Measurements from ENCODE around the gene TTC23L.

TTC23L gene

DNA sequence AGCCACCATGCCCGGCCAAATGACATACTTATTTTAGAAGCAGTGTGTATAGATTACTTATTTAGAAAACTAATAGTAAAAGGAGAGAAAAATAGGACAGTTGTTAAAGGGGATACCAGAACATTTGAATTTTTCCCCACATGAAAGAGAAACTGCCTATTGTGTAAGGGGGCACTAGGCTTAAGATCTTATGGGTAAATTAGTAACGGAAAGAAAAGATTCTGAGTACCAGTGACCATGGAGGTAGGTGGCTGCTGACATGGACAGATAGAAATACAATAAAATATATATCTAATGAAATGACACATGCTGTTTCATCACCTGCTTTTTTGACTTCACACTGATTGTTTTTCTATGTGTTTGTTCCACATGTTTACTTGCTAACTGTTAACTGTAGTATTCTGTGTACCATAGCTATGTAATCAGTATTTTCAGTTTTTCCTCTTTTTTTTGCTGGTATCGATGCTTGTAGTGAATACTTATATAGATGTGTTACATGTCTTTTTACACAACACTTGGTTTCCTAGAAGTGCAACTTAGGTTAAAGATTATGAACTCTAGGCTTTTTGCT is 87.4 kb downstream of the TTC23L start:
- TF ChIP-seq, protein P1, sequence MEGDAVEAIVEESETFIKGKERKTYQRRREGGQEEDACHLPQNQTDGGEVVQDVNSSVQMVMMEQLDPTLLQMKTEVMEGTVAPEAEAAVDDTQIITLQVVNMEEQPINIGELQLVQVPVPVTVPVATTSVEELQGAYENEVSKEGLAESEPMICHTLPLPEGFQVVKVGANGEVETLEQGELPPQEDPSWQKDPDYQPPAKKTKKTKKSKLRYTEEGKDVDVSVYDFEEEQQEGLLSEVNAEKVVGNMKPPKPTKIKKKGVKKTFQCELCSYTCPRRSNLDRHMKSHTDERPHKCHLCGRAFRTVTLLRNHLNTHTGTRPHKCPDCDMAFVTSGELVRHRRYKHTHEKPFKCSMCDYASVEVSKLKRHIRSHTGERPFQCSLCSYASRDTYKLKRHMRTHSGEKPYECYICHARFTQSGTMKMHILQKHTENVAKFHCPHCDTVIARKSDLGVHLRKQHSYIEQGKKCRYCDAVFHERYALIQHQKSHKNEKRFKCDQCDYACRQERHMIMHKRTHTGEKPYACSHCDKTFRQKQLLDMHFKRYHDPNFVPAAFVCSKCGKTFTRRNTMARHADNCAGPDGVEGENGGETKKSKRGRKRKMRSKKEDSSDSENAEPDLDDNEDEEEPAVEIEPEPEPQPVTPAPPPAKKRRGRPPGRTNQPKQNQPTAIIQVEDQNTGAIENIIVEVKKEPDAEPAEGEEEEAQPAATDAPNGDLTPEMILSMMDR (IDR thresholded peaks at IDR 0.05; ENCODE audit: low read length, missing control alignments): no peak
- DNase-seq (ENCODE audit: low read depth): no peak
- H3K4me3 ChIP-seq (replicated peaks; ENCODE audit: low read depth, low read length): no peak overlapping the region

- no peak for DNase-seq (ENCODE audit: low read depth)
- TF ChIP-seq, protein P1 (IDR thresholded peaks at IDR 0.05; ENCODE audit: low read length, missing control alignments): no peak
- no peak overlapping the region for H3K4me3 ChIP-seq (replicated peaks; ENCODE audit: low read depth, low read length)
These were observed 88.8 kb downstream of the TTC23L start for GRCh38 chr5:34927785-34928184.

- TF ChIP-seq, protein P1 (IDR thresholded peaks at IDR 0.05; ENCODE audit: low read length, missing control alignments): no peak
- H3K4me3 ChIP-seq (replicated peaks; ENCODE audit: low read depth, low read length): no peak overlapping the region
- no peak for DNase-seq (ENCODE audit: low read depth)
These were observed 89.3 kb downstream of the TTC23L start for GRCh38 chr5:34928267-34928666.

GRCh38 chr5:34929134-34929719 is 90.3 kb downstream of the TTC23L start, which contains the start of gene DNAJC21:
TSS of gene DNAJC21 (plus strand) at chr5:34929559. CDS start at chr5:34929820, 261 bp downstream.
- TF ChIP-seq, protein P1 (IDR thresholded peaks at IDR 0.05; ENCODE audit: low read length, missing control alignments): no peak
- DNase-seq (ENCODE audit: low read depth): peak; percentile 97
- peak within 1 kb of the TSS; percentile 73 for H3K4me3 ChIP-seq (replicated peaks; ENCODE audit: low read depth, low read length)

DNA sequence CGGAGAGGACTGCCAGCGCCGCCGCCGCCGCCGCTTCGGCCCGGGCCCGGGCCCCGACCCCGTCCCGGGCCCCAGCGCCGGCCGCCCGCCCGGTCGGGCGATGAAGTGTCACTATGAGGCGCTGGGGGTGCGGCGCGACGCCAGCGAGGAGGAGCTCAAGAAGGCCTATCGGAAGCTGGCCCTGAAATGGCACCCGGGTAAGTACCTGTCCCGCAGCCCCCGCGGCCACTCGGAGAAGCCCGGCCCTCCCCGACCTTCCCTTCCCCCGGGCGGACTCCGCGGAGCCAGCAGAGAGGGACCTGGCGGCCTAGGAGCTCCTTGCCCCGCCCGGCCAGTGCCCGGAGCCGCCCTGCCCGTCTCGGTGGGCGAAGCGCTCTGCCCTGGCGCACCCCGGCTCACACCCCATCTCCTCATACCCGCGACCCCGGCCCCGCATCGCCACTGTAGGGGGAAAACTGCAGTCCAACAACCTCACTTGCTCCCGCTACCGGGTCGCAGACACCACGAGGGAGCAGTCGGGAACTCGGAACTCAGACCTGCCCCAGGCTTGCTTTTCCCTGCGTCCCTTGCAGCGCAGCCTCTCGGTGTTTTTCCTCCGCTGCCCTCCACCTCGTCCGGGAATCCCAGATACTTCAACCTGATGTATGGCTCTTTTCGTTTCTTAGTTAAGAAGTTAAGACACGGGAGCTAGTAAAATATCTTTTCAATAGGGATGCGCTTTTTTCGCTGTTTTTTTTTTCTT is 90.9 kb downstream of the TTC23L start:
- DNase-seq (ENCODE audit: low read depth): peak; percentile 81
- H3K4me3 ChIP-seq (replicated peaks; ENCODE audit: low read depth, low read length): peak overlapping the region; percentile 73
- TF ChIP-seq, protein P1 (IDR thresholded peaks at IDR 0.05; ENCODE audit: low read length, missing control alignments): no peak

- peak; percentile 25 for DNase-seq (ENCODE audit: low read depth)
- peak overlapping the region; percentile 73 for H3K4me3 ChIP-seq (replicated peaks; ENCODE audit: low read depth, low read length)
- TF ChIP-seq, protein P1 (IDR thresholded peaks at IDR 0.05; ENCODE audit: low read length, missing control alignments): no peak
These were observed 91.5 kb downstream of the TTC23L start for GRCh38 chr5:34930462-34930844.
